ENCODE results near the gene CENPS. TPM values are rescaled to one million over a fixed set of nuclear protein-coding genes. Genes with fewer than 3 reads are reported as not detected.

CENPS gene
- total and polyA plus RNA-seq, 2 of the 13 experiments (the other 11 are each of a cell fraction or from before 2014, with no cell fraction given) = 3.3 to 22.0 TPM

- TF ChIP-seq KIAA2018 (CRISPR knock-in tag; IDR thresholded peaks at IDR 0.05; ENCODE audit: borderline replicate concordance) (peak; percentile 71; the same call in 1 of the 2 replicates), SMAD1 (CRISPR knock-in tag; IDR thresholded peaks at IDR 0.05; ENCODE audit: borderline replicate concordance, low read depth) (peak; percentile 96; the same call in 1 of the 2 replicates), ZNF720 (CRISPR knock-in tag; IDR thresholded peaks at IDR 0.05) (no peak), ATF6 (CRISPR knock-in tag; conservative IDR thresholded peaks at IDR 0.05) (no peak), ZFP36L1 (CRISPR knock-in tag; IDR thresholded peaks at IDR 0.05) (peak; percentile 98; the same call in 1 of the 2 replicates), ZNF207 (IDR thresholded peaks at IDR 0.05; ENCODE audit: borderline replicate concordance) (no peak), ZNF142 (CRISPR knock-in tag; IDR thresholded peaks at IDR 0.05) (peak; percentile 88), ZNF276 (CRISPR knock-in tag; IDR thresholded peaks at IDR 0.05; ENCODE audit: low read depth) (peak; percentile 78; the same call in 1 of the 2 replicates), NFATC3 (CRISPR knock-in tag; IDR thresholded peaks at IDR 0.05) (peak; percentile 80; the same call in 1 of the 2 replicates)
Observed at GRCh38 chr1:10430216-10431069, at the start of gene CENPS (continued).
